NCI-H146 (cell line): ENCODE results near the gene CHAT.
A peak's percentile ranks its signal among the peaks of the same experiment; 100 is the strongest.

Source experiments
- DNase-seq: peaks from one replicate; lab custom pipeline; 2025; lab: John Stamatoyannopoulos, UW

The CHAT gene

GRCh38 chr10:49688920-49689319, 75.1 kb downstream of the CHAT start:
- DNase-seq: no peak

GRCh38 chr10:49689882-49690510, 76.2 kb downstream of the CHAT start:
- no peak for DNase-seq

GRCh38 chr10:49690698-49691356, 77.0 kb downstream of the CHAT start:
- DNase-seq: no peak

GRCh38 chr10:49691588-49691987, 77.8 kb downstream of the CHAT start:
- DNase-seq: no peak

- no peak for DNase-seq
Observed at GRCh38 chr10:49694466-49694865, 80.6 kb downstream of the CHAT start.

GRCh38 chr10:49696311-49696710, 82.5 kb downstream of the CHAT start:
- no peak for DNase-seq

GRCh38 chr10:49698679-49699078, 84.8 kb downstream of the CHAT start:
- DNase-seq: no peak

GRCh38 chr10:49700211-49700610, 86.4 kb downstream of the CHAT start:
- no peak for DNase-seq

- peak; percentile 39 for DNase-seq
Observed at GRCh38 chr10:49700997-49701396, 87.2 kb downstream of the CHAT start.

- DNase-seq: no peak
Observed at GRCh38 chr10:49707585-49707984, 93.7 kb downstream of the CHAT start.

GRCh38 chr10:49709934-49710333, 96.1 kb downstream of the CHAT start:
- DNase-seq: no peak

- no peak for DNase-seq
Observed at GRCh38 chr10:49710966-49711365, 97.1 kb downstream of the CHAT start.

GRCh38 chr10:49711481-49711880, 97.6 kb downstream of the CHAT start:
- no peak for DNase-seq

- DNase-seq: no peak
Observed at GRCh38 chr10:49713266-49713665, 99.4 kb downstream of the CHAT start.
